Omental fat pad (tissue), 4 donors: ENCODE measurements around the gene KMT5B. TPM values are rescaled to one million over a fixed set of nuclear protein-coding genes. Genes with fewer than 3 reads are reported as not detected.

ENCODE experiments used
- ATAC-seq: fragments of 150-250 bp; one replicate; pipeline ENCODE4 v1.9.1; 2016; ENCODE audit warnings: mild to moderate bottlenecking, moderate library complexity; ENCODE audit not compliant: low FRiP score
- DNase-seq: peaks from one replicate; pipeline ENCODE4 v3.0.0-alpha.2; 2019; ENCODE audit warnings: low spot score
- CTCF ChIP-seq, 3 donors: fragments of 450-650 bp; IDR thresholded peaks; one replicate each; pipeline ENCODE4 v1.5.1; 2016 to 2017; ENCODE audit warnings: antibody characterized with exemption in 3 of 3, mild to moderate bottlenecking in 3 of 3, moderate library complexity in 2 of 3
- total RNA-seq, 4 donors: library from RNA; depleted of rRNA; stranded (reverse); fragments of >200 nt; gene quantifications; one replicate each; pipeline ENCODE4 v1.1.0, GENCODE V29; 2016

Gene KMT5B
- total RNA-seq, 4 donors from 2014 or later = 19.5 to 47.1 (median 32.1) TPM

GRCh38 chr11:68115285-68115684 lies 97.8 kb downstream of the KMT5B start:
- no peak for ATAC-seq
- DNase-seq = no peak

DNA sequence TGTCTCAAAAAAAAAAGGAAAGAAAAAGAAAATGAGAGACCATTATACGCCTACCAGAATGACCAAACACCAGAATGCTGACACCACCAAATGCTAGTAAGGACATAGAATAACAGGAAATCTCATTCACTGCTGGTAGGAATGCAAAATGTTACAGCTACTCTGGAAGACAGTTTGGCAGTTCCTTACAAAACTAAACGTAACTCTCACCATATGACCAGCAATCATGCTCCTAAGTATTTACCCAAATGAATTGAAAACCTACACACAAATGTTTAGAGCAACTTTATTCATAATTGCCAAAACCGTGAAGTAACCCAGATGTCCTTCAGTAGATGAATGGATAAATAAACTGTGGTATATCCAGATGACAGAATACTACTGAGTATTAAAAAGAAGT lies 99.1 kb downstream of the KMT5B start:
- TF ChIP-seq CTCF (IDR thresholded peaks at IDR 0.05) = no peak
- no peak for ATAC-seq
- no peak for DNase-seq

More at GRCh38 chr11:68115285-68115684, 97.8 kb downstream of the KMT5B start:
- TF ChIP-seq CTCF (IDR thresholded peaks at IDR 0.05) = no peak

DNA sequence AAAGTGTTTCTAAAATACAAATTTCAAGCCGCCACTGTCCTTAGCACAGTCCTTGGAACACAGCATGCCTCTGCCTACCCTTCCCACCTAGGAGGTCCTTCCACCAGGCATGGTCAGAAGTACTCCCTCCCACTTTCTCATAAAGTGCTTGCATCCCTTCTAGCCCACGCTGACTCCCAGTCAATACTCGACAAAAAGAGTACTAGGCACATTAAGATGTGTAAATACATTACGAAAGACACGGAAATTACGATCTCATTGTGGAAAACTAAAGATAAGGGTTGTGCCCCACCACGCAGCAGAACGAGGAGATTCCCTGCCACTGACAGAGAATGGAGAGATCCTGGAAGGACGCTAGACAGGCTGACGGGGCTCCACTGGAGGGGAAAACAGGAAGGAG lies 105.4 kb downstream of the KMT5B start:
- DNase-seq = no peak
- no peak for TF ChIP-seq CTCF (IDR thresholded peaks at IDR 0.05)
- no peak for ATAC-seq

GRCh38 chr11:68106165-68106940 lies 106.7 kb downstream of the KMT5B start:
- no peak for DNase-seq

More at GRCh38 chr11:68106165-68106940, 106.7 kb downstream of the KMT5B start:
- no peak for ATAC-seq
- TF ChIP-seq CTCF (IDR thresholded peaks at IDR 0.05) = no peak

Other genes with a start within 250 kb of the KMT5B start
- 10 to 100 TPM; 33.5 to 63.8 (median 51.4) TPM for gene UNC93B1, start 209.2 kb downstream of the KMT5B start, total RNA-seq
- 10 to 100 TPM; 20.5 to 90.8 (median 30.9) TPM for gene ALDH3B1, start 203.0 kb downstream of the KMT5B start, total RNA-seq
- gene NDUFS8, start 182.6 kb downstream of the KMT5B start, total RNA-seq = 100 to 1,000 TPM in 3 of 4 donors, 10 to 100 TPM in 1; 91.1 to 155 (median 128) TPM
- gene TCIRG1, start 174.3 kb downstream of the KMT5B start, total RNA-seq = 100 to 1,000 TPM in 3 of 4 donors, 10 to 100 TPM in 1; 84.4 to 251 (median 142) TPM
- 10 to 100 TPM; 27.7 to 72.5 (median 33.3) TPM for gene CHKA, start 91.9 kb downstream of the KMT5B start, total RNA-seq
- gene C11orf24, start 58.7 kb upstream of the KMT5B start, total RNA-seq = 10 to 100 TPM; 16.4 to 31.2 (median 23.8) TPM
- 10 to 100 TPM; 18.0 to 44.5 (median 34.6) TPM for gene LRP5, start 99.3 kb upstream of the KMT5B start, total RNA-seq
- 100 to 1,000 TPM; 104 to 137 (median 119) TPM for gene PPP6R3, start 247.5 kb upstream of the KMT5B start, total RNA-seq